Epithelial cell of esophagus (primary cell): ENCODE measurements around the gene SLC4A11.

Experiments
- DNase-seq: peaks from one replicate; pipeline ENCODE4 v3.0.0; 2010; ENCODE audit warnings: low read depth
- H3K4me3 ChIP-seq: 2 replicates; pipeline ENCODE4 v1.5.1; 2011; ENCODE audit warnings: mild to moderate bottlenecking, low read length, control low read depth
- TF ChIP-seq, protein P1 (sequence below): IDR thresholded peaks from 2 replicates; pipeline ENCODE4 v1.5.1; 2011; ENCODE audit warnings: low read depth, mild to moderate bottlenecking, low read length, control low read depth, inconsistent platforms; ENCODE audit not compliant: insufficient read depth; ENCODE audit errors: missing control alignments

The SLC4A11 gene

DNA sequence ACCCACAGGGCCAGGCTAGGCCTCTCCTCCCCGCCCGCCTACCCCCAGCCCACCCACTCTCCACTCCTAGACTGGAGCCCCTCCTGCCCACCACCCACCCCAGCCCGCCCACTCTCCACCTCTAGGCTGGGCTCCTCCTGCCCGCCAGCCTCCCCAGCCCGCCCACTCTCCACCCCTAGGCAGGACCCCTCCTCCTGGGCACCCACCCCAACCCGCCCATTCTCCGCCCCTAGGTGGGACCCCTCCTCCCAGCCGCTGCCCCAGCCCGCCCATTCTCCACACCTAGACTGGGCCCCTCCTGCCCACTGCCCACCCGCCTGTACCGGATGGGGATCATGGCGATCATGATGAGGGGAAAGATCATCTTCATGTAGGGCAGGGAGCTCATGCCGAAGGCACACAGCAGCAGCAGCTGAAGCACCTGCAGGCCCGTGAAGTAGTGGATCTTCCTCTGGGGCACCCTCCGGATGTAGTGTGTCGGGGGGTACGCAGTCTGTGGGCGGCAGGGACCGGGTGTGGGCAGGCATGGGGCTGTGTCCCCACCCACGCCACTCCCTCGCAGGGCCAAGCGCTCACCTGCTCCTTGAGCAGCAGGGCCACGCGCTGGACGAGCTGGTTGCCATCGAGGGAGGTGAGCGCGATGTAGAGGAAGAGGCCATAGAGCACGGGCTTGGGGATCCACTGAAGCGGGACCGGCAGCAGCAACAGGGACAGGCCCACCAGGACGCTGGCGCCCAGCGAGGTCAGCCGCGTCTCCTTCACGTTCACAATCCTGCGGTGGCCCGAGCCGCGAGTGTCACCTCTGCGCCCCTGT is 10.8 kb downstream of the SLC4A11 start:
- TF ChIP-seq, protein P1, sequence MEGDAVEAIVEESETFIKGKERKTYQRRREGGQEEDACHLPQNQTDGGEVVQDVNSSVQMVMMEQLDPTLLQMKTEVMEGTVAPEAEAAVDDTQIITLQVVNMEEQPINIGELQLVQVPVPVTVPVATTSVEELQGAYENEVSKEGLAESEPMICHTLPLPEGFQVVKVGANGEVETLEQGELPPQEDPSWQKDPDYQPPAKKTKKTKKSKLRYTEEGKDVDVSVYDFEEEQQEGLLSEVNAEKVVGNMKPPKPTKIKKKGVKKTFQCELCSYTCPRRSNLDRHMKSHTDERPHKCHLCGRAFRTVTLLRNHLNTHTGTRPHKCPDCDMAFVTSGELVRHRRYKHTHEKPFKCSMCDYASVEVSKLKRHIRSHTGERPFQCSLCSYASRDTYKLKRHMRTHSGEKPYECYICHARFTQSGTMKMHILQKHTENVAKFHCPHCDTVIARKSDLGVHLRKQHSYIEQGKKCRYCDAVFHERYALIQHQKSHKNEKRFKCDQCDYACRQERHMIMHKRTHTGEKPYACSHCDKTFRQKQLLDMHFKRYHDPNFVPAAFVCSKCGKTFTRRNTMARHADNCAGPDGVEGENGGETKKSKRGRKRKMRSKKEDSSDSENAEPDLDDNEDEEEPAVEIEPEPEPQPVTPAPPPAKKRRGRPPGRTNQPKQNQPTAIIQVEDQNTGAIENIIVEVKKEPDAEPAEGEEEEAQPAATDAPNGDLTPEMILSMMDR: no peak
- DNase-seq: no peak
- no peak overlapping the region for H3K4me3 ChIP-seq

DNA sequence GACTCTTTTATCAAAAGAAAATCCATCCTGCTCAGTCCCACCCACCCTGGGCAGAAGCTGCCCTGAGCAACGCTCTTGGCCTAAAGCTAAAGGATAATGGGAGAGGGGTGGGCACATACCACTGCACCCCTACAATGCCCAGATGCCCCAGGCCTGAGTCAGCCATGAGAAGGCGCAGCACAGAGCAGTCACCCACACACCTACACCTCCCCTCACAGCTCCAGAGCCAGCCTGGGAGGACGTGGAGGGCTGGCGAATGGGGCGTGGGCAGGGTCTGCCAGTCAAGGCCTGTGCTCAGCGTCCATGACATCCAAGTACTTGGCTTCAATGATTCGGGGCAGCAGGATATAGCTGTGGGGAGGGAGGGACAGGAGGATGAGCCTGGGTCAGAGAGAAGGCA is 11.5 kb downstream of the SLC4A11 start:
- DNase-seq: peak; percentile 79
- TF ChIP-seq, protein P1: no peak
- H3K4me3 ChIP-seq: no peak overlapping the region

DNA sequence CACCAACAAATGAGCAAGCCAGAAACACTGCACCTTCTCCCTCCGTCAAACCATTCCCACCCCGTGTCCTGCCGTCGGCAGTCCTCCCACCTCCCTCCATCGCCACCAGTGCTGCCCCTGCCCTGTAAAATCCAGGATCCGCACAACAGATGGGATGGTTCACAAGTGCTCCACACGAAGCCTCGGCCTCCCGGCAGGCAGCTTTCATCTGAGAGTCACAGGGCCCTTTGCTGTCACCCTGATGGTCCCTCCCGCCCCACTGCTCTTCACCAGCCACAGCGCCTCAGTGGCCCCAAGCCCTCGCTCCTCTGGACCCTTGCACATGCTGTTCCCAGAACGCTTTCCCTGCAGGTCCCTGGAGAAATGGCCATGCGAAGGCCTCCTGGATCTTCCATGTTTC is 12.1 kb downstream of the SLC4A11 start:
- TF ChIP-seq, protein P1: no peak
- H3K4me3 ChIP-seq: no peak overlapping the region
- DNase-seq: no peak

DNA sequence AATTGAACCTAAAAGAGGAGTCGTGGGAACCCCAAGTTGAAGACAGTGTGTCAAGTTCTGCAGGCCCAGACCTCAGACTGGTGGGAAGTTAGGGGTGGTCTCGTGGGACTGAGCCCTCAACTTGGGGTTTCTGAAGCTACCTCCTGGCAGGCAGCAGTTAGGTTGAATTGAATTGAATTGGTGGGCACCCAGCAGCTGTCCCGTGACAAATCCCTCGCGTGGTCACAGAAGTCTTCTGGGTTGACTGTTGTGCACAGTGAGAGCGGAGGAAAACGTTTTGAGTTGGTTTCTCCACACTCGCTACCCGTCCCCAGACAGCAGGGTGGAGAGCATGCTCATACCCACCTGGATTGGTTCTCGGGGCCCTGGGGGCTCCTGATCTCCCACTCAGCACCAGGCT is 12.9 kb downstream of the SLC4A11 start:
- no peak for DNase-seq
- TF ChIP-seq, protein P1: no peak
- no peak overlapping the region for H3K4me3 ChIP-seq

DNA sequence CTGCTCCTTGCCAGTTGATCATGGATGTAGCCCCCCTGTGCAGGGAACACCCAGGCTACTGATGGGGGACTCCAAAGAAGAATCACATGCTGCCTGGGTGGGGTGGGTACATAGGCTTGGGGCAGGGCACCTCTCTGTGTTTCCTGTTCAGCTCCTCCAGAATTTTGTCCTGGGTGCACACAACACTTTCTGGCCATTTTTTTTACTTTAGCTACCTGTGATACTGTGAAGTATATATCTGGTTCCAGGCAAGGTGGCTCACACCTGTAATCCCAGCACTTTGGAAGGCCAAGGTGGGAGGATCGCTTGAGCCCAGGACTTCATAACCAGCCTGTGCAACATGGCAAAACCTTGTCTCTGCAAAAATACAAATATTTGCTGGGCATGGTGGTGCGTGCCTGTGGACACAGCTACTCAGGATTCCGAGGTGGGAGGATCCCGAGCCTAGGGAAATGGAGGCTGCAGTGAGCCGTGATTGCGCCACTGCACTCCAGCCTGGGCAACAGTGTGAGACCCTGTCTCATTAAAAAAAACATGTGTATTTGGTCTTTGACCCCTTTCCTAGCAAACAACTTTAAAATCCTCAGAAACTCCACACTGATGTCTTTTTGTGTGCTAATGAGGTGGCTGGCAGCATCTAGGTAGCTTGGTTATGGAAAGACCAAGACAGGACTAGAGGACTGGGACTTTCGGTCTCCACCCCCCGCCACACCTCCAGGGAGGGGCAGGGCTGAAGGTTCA is 14.1 kb downstream of the SLC4A11 start:
- TF ChIP-seq, protein P1: no peak
- no peak for DNase-seq
- no peak overlapping the region for H3K4me3 ChIP-seq

DNA sequence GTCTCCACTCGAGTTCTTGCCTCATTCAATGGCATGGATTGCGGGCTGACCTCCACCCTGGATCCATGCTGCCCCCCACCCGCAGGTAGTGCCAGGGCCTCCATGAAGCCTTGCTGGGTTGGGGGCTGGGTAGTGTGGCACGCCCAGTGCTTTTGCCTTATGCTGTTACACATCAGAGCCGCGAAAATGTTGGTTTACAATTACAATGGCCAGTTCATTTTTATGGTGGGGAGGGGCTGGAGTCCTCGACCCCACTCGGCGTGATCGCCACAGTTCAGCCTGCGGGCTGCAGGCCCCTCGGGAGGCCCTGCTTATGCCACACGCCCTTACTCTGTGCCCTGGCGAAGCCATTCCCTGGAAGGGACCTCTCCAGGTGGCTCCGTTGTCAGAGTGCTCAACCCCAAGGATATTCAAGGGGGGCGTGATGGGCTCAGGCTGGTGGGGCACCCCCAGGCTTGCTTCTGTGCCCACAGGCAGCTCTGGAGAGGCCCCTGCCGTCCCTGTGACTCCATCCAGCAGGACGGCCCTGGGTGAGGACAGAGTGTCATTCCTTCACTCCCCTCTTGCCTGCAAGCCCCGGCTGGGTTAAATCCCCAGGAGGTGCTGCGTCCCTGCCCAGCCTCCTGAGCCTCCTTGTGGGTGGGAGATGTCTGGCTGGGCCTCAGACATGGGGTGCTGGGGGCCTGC is 14.9 kb downstream of the SLC4A11 start:
- TF ChIP-seq, protein P1: no peak
- DNase-seq: no peak
- no peak overlapping the region for H3K4me3 ChIP-seq
